IPS-NIHi7 (cell line): Measurements from ENCODE around the gene ZCCHC4.

Experiments used
- DNase-seq: peaks from one replicate; pipeline ENCODE4 v3.0.0; 2012; ENCODE audit warnings: mixed read lengths; ENCODE audit errors: extremely low spot score

Gene ZCCHC4

DNA sequence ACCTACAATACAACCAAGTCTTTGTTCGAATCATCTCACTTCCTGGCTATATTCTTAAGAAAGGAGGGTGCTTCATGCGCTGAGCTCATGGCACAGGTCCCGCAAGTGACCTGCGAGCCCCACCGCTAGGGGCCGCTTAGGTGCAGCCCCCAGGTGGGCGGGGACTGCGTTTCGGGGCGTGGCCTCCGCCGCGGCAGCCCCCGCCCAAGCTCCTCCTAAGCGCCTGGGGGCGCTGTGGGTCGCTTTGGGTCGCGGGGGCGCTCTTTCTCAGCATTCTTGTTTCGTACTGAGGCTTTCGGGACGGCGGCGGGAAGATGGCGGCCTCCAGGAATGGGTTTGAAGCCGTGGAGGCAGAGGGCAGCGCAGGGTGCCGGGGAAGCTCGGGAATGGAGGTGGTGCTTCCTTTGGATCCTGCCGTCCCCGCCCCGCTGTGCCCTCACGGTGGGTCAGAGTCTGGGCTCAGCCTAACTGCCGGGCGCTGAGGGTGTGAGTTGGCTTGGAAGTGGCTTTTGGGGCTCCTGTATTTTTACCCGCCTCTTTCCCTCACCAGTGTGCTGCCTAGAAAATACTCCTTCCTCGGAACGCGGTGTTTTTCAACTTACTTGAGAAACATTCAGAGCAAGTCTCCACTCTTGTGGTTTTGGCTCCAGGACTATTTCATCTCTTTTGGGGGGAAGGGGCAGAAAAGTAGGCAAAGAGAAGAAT is at the start of gene ZCCHC4:
ZCCHC4 (plus strand) TSS at position 279 of the 705 bp plus-strand sequence; CDS start at position 315, 36 bp downstream.
- peak; percentile 94 for DNase-seq

DNA sequence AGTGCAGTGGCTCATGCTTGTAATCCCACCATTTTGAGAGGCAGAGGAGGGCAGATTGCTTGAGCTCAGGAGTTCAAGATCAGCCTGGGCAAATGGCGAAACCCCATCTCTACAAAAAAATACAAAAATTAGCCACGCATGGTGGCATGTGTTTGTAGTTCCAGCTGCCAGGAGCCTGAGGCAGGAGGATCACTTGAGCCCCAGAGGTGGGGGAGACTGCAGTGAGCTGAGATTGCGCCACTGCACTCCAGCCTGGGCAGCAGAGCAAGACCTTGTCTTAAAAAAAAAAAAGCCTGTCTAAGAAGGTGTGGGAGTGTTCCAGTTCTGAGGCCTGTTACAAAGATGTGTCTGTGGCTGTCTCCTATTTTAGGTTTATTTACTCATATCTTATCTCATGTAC is 40.7 kb upstream of the ZCCHC4 start:
- DNase-seq, result no peak

- DNase-seq, result no peak
Measured at GRCh38 chr4:25280210-25280609, 32.4 kb upstream of the ZCCHC4 start.

GRCh38 chr4:25283948-25284347 is 28.6 kb upstream of the ZCCHC4 start:
- DNase-seq, result no peak

DNA sequence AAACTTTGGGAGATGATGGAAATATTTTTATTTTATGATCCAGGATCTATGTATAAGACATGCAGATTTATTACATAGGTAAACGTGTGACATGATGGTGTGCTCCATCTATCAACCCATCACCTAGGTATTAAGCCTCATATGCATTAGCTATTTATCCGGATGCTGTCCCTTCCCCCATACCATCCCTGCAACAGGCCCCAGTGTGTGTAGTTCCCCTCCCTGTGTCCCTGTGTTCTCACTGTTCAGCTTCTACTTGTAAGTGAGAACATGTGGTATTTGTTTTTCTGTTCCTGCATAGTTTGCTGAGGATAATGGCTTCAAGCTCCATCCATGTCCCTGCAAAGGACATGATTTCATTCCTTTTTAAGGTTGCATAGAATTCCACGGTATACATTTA is 28.1 kb upstream of the ZCCHC4 start:
- no peak for DNase-seq

- peak; percentile 15 for DNase-seq
Measured at GRCh38 chr4:25290490-25291067, 22.0 kb upstream of the ZCCHC4 start.

DNA sequence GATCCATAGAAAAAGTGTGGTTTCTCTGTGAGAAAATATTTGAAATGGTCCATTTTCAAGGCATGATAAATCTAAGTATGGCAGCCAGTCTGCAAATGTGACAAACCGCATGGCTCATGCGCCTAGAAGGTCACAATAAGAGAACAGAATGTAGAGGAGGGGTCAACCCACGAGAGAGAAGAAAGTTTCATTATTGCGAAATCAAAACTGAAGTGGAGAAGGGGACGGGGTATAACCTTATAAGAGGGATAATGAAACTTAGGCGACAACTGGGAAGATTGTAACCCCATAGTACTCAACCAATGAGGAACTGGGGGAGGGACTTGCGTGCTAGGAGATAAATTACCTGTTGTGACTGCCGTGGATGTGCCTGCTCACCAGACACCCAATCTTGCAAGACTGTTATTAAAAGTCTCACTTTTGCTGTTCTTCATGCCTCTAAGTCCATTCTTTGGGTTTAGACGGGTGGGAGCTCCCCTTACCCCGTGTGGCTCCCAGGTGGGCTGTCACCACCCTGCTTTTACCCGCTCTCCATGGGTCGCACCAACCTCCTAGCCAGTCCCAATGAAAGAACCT is 21.3 kb upstream of the ZCCHC4 start:
- DNase-seq, result no peak

DNA sequence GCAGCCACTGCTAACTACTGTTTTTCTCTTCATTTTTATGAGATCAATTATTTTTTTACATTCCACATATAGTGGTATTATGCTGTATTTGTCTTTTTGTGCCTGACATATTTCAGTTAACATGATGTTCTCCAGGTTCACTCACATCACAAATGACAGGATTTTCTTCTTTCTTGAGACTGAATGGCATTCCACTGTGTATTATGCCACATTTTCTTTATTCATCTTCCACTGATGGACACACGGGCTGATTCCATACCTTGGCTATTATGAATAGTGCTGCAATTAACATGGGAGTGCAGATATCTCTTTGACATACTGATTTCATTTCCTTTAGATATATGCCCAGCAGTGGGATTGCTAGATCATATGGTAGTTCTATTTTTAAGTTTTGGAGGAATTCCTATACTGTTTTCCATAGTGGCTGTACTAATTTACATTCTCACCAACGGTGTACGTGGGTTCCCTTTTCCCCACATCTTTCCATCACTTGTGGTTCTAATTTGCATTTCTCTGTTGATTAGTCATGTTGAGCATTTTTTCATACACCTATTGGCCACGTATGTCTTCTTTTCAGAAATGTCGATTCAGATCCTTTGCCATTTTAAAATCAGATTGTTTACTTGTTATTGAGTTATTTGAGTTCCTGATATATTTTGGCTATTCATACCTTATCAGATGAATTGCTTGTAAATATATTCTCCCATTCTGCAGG is 14.9 kb upstream of the ZCCHC4 start:
- DNase-seq, result no peak

GRCh38 chr4:25299476-25300203 is 12.9 kb upstream of the ZCCHC4 start:
- peak; percentile 50 for DNase-seq

- DNase-seq, result no peak
Measured at GRCh38 chr4:25301471-25301870, 11.1 kb upstream of the ZCCHC4 start.

GRCh38 chr4:25302626-25303025 is 9.9 kb upstream of the ZCCHC4 start:
- no peak for DNase-seq

DNA sequence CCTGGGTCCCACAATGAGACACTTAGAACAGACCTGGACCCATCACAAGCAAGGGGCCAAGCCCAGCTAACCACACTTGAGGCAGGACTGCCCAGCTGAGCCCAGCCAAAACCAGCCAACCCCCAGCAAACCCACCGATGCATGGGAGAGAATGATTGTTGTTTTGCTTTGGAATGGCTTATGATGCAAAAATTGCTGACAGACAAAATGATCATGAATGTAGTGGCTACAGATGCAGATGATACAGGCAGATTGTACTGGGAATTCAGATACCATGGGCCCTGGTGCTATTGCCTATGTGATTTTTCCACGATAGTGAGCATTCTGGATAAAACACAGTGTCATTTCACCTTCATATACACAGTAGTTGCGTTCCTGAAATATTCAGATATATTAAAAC is 9.0 kb upstream of the ZCCHC4 start:
- DNase-seq, result no peak

DNA sequence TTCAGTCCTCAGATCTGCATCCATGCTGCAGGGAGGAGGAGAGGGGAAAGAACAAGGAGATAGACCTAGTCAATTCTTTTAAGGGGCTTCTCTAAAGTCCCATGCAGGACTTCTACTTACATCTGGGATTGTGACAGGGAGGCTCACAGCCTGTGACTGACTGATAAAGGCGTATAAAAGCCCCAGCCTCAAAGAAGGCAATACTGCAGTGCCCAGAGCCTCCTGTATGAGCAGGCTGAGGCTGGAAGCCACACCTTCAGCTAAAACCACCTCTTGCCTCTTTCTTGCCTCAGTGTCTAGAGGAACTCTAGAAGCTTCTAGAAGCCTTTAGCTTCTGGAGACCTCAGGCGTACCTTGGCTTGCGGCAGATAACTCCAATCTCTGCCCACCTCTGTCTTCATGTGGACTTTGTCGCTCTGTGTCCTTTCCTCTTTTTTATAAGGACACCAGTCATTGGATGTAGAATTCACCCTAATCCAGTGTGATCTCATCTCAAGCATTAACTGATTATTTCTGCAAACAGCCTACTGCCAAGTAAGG is 6.0 kb upstream of the ZCCHC4 start:
- DNase-seq, result no peak

DNA sequence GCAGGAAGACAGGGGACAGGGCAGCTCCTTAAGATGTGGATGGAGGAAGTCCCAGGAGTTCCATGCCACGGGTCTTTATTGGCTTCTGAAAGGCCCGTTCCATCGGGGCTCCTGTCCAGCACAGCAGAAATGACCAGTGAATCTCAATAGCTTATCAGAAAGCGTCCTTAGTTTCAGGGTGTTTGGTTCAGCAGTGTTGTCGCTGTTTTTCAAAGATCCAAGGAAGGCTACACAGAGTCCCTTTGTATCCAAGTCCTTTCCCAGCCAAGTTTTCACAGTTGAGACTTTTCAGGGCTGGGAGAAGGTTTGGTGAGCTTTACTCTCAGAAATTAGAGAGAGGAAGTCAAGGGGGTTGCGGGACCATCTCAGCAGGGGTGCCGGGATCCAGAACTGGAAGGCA is 5.0 kb upstream of the ZCCHC4 start:
- DNase-seq, result no peak

- no peak for DNase-seq
Measured at GRCh38 chr4:25308306-25308705, 4.3 kb upstream of the ZCCHC4 start.

GRCh38 chr4:25308761-25309160 is 3.8 kb upstream of the ZCCHC4 start:
- DNase-seq, result no peak

GRCh38 chr4:25310066-25310802 is 2.3 kb upstream of the ZCCHC4 start:
- DNase-seq, result no peak

DNA sequence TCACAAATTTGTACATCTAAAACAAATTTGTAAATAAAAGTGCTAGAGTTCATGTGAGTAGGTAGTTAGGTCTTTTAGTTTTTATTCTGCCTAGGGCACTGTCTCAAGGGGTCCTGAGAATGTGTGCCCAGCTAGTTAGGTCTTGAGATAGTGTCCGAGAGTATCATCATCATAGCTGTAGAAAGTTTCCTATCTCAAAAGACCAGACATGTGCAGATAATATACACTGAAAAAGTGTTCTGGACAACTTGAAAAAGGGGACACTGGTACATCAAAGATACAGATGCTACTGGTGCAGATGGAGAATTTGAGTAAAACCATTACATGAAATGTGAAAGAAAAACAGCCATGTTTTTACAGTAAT is 1.8 kb upstream of the ZCCHC4 start:
- DNase-seq, result no peak

GRCh38 chr4:25313201-25313895 is 774 bp downstream of the ZCCHC4 start:
- DNase-seq, result no peak

DNA sequence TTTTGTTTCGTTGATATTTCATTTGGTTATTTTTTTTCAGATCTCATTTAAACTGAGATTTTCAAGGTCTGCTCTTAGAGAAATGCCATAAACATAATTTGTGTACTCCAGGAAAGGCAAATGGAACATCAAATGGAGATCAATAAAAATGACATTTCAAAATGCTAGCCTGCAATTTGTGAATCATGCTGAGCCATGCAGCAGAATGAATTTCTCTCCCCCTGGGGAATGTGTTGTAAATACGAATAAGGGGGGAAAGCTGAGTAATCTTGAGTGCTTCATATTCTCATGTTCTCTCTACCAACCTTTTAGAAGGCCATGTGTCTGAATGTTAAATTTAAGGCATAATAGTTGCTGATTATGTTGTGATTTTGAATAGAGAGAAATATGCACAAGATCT is 7.8 kb downstream of the ZCCHC4 start:
- DNase-seq, result no peak

- DNase-seq, result peak; percentile 9
Measured at GRCh38 chr4:25320773-25321172, 8.2 kb downstream of the ZCCHC4 start.
